GM12891 (cell line): ENCODE data around the gene NRXN2.

Source experiments
- PAX5 ChIP-seq: IDR thresholded peaks from 2 replicates; pipeline ENCODE4 v1.6.1; 2011; ENCODE audit warnings: low read length, moderate library complexity, mild to moderate bottlenecking; ENCODE audit not compliant: insufficient read depth, severe bottlenecking
- POLR2A ChIP-seq: IDR thresholded peaks from 2 replicates; pipeline ENCODE4 v1.6.1; 2011; ENCODE audit warnings: low read depth, low read length, control low read depth
- POLR2AphosphoS5 ChIP-seq: IDR thresholded peaks from 2 replicates; pipeline ENCODE4 v1.6.1; 2011; ENCODE audit warnings: low read depth, low read length, control low read depth
- SPI1 ChIP-seq: IDR thresholded peaks from 2 replicates; pipeline ENCODE4 v1.6.1; 2011; ENCODE audit warnings: low read depth, low read length, control low read depth
- TAF1 ChIP-seq: IDR thresholded peaks from 2 replicates; pipeline ENCODE4 v1.6.1; 2011; ENCODE audit warnings: low read depth, low read length, control low read depth

- no peak for TF ChIP-seq POLR2A
- no peak for TF ChIP-seq POLR2AphosphoS5
- no peak for TF ChIP-seq TAF1
- TF ChIP-seq PAX5, result no peak
- TF ChIP-seq SPI1, result no peak
These were observed 93.0 kb downstream of the NRXN2 start for GRCh38 chr11:64629796-64630562.
